Measurements from ENCODE around the gene VAV3.

The VAV3 gene

GRCh38 chr1:107840725-107841124 lies 124.3 kb downstream of the VAV3 start:
- DNase-seq (ENCODE audit: low read depth, low spot score), result no peak

GRCh38 chr1:107838056-107838455 lies 126.9 kb downstream of the VAV3 start:
- DNase-seq (ENCODE audit: low read depth, low spot score), result no peak

- no peak for DNase-seq (ENCODE audit: low read depth, low spot score)
Observed at GRCh38 chr1:107835151-107835670, 129.8 kb downstream of the VAV3 start.

GRCh38 chr1:107833061-107833460 lies 131.9 kb downstream of the VAV3 start:
- DNase-seq (ENCODE audit: low read depth, low spot score), result no peak

DNA sequence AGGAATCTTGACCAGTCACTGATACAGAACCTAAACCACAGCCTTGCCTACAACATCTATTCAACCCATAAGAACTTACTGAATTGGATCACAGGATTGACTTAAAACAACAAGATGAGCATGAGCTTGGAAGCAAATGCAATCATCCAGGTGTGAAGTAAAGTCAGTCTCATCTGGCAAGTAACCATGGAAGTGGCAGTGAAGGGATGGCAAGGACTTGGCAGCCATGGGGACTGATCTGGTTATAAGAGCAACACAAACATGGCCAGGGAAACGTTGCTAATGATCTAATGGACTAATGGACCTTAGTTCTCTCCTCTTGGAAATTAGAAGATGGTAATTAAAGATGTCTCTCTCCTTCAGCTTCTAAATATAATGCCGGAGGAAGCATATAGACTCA lies 133.1 kb downstream of the VAV3 start:
- no peak for DNase-seq (ENCODE audit: low read depth, low spot score)

- DNase-seq (ENCODE audit: low read depth, low spot score), result no peak
Observed at GRCh38 chr1:107830526-107830925, 134.5 kb downstream of the VAV3 start.

DNA sequence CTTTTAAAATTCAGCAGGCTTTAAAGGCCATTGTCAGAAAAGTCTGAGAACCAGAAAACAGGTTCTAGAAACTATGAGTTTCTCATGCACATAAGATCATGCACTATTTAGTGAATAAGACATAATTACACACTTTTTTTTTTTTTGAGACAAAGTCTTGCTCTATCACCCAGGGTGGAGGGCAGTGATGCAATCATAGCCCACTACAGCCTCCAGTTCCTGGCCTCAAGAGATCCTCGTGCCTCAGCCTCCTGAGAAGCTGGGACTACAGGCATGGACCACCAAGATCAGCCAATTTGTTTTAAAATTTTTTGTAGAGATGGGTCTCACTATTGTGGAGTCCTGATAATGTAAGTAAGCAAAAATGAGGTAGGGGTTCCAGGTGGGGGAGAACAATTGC lies 134.9 kb downstream of the VAV3 start:
- no peak for DNase-seq (ENCODE audit: low read depth, low spot score)

- DNase-seq (ENCODE audit: low read depth, low spot score), result no peak
Observed at GRCh38 chr1:107829036-107829770, 135.8 kb downstream of the VAV3 start.

DNA sequence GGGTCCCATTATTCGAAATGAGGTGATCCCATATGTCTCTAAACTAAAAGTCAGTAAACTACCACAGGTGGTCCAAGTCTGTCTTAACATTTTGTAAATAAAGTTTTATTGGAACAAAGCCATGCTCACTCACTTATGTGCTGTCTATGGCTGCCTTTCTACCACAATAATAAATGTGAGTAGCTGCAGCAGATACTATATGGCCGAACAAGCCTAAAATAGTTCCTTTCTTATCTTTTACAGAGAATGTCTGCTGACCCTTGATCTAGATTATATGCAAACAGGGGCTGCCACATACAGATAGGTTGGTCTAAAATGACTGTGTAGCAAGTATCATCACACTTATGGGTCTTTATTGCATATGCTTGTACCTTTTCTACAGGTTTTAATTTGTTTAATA lies 140.0 kb downstream of the VAV3 start:
- no peak for DNase-seq (ENCODE audit: low read depth, low spot score)

DNA sequence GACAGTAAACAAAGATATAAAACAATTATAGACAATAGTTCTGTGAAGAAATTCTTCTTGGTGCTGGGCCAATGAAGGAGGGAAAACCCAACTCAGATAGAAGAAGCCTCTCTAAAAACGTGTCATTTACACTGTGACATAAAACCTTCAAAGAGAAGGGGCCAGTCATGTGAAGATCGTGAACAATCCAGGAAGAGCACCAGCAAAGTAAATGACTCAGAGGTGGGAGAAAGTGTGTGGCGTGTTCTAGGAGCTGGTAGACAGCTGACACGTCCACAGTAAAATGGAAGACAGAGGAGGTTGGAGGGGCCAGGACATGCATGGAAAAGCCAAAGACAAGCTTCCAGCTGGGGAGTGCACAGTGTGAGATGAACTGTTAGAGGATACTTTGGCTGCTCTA lies 143.6 kb downstream of the VAV3 start:
- no peak for DNase-seq (ENCODE audit: low read depth, low spot score)

DNA sequence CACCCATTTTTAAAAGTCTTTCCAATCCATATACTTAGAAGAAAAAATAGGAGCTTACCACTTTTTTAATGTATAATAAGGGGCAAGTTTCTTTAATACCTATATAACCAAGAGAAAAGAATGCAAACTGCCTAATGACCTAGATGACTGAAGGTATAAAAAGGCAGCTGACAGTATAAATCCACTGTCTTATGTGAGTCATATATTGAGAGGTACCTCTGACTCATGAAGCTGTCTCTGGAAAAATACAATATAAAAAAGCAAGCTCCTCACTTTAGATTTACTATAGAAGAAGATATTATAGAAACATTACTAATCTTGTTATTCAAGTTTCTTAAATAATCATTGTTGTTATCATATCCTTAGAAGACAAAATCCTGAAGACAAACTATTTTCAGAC lies 144.2 kb downstream of the VAV3 start:
- DNase-seq (ENCODE audit: low read depth, low spot score), result no peak

DNA sequence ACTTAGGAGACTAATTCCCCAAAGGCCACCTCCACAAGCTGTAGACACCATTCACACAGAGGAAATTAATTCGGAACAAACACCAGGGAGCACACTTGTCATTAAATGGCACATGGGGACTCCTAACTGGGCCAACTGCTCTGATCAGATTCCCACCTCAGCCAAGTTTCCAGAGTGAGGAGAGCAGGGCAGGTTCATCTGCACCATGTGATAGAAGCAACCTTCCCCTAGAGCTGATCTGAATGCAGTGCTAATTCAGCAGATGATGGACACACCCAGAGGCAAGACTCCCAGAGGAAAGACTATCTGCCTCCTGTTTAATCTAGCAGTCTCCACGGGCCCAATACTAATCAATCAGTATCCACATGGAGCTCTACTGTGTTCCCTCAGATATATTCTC lies 147.0 kb downstream of the VAV3 start:
- DNase-seq (ENCODE audit: low read depth, low spot score), result no peak

DNA sequence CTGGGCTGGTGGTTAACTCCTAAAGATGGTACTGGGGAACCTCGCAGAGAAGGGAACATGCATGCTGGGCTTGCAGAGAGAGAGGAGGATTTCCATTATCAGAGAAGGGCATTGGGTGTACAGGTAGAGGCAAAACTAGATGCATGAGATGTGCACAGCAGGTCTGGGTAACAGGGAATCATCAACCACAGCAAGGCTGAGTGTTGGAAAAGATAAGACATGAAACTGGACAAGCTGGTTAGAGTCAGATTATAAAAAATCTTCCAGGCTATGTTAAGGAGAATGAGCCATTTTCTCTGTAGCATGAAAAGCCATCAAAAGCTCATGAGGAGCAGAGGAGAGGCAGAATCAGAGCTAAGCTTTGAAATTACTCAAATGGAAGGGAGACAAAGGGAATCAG lies 147.8 kb downstream of the VAV3 start:
- no peak for DNase-seq (ENCODE audit: low read depth, low spot score)

DNA sequence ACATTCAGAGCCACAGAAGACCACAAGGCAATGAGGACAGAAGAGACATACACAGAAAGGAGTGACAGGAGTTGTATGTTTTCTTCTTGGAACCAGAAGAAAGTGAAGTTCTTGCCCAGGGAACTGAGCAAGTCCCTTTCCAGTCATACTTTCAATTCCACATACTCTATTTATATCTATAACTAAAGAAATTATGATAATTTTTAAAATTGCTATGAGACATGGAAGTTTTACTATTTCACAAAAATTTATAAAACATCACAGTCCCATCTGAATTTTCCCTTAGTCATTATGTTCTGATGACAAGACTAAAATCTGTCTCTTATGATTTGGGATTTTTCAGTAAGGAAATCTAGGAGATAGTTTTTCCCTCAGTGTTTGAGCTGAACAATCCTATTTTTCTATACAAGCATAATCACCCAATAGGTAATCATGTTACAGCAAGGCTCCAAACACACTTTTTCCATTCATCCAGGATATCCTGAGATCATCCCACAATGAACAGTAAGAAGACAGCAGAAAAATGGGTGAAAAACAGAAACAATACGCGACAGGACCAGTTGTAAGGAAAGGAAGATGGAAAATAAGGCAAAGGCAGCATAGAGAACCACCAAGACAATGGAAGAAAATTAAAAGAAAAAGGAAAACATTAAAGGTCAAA lies 154.6 kb downstream of the VAV3 start:
- no peak for DNase-seq (ENCODE audit: low read depth, low spot score)

DNA sequence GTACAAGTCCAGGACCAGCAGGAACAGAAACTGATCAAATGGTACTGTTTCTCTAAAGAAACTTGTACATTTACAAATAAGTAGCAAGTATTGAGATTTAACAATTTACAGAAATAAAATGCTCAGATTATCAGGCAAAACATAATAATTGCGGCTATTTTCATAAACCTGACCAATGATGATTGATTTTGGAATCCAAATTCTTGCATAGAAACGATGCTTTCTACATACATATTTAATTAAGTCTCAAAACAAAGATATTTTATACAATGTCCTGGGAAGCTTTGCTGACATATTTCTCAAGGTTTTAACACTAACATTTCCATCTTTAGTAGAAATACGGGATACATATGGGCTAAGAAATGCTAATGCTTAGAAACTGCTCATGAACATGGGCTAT lies 157.1 kb downstream of the VAV3 start:
- no peak for DNase-seq (ENCODE audit: low read depth, low spot score)

- no peak for DNase-seq (ENCODE audit: low read depth, low spot score)
Observed at GRCh38 chr1:107807405-107807804, 157.6 kb downstream of the VAV3 start.

DNA sequence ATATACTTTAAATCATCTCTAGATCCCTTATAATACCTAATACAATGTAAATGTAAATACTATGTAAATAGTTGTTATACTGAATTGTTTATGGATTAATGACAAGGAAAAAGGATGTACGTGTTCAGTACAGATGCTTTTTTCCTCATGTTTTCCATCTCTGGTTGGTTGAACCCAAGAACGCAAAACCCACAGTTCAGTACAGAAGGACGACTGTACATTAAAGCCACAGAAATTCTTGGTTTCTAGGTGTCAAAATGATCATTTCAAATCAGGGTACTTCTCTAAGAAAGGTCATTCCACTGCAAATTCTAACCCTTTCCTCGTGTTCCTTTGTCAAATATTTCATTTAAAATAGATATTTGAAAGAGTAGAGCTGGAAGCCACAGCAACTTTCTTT lies 158.1 kb downstream of the VAV3 start:
- DNase-seq (ENCODE audit: low read depth, low spot score), result no peak

DNA sequence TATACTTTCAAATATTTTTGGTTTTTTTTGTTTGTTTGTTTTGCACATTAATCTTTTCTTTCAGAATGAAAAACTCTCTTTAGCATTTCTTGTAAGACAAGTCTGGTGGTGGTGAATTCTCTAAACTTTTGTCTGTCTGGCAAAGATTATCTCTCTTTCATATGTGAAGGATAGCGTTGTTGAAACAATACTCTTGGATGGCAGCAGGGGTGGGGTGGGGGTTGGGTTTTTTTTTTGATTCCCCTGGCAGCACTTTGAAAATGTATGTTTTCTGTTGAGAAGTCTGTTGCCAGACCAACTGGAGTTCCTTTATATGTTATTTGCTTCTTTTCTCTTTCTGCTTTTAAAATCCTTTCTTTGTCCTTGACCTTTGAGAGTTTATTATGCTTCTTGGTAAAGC lies 160.2 kb downstream of the VAV3 start:
- no peak for DNase-seq (ENCODE audit: low read depth, low spot score)

- DNase-seq (ENCODE audit: low read depth, low spot score), result no peak
Observed at GRCh38 chr1:107804134-107804533, 160.8 kb downstream of the VAV3 start.

GRCh38 chr1:107803579-107803978 lies 161.4 kb downstream of the VAV3 start:
- DNase-seq (ENCODE audit: low read depth, low spot score), result no peak

DNA sequence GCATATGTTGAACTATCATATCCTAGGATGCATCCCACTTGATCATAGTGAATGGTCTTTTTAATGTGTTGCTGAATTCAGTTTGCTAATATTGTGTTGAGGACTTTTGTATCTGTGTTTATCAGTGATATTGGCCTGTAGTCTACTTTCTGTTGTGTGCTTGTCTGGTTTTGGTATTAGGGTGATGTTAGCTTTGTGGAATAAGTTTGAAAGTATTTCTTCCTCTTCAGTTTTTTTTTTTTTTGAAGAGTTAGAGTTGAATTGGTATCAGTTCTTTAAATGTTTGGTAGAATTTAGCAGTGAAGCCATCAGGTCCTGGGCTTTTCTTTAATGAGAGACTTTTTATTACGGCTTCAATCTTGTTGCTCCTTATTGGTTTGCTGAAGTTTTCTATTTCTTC lies 162.3 kb downstream of the VAV3 start:
- DNase-seq (ENCODE audit: low read depth, low spot score), result no peak

DNA sequence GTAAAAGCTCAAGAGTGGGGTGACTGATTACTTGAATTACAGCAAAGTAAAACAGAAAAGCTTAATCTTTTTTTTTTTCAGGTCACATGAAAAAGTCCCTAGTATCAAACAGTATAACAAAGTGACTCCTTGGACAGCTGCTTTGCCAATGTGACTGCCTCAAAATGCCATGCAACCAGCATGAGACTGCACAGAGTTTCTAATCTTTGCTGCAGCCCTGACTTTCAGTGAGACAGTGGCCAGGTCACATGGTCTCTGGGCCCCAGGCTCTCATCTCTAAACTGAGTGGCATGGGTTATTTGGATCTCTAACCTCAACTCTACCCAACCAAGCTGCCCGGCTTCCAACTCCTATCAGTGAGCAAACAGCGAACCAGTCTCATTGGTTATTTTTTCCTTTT lies 169.0 kb downstream of the VAV3 start:
- DNase-seq (ENCODE audit: low read depth, low spot score), result no peak

- DNase-seq (ENCODE audit: low read depth, low spot score), result no peak
Observed at GRCh38 chr1:107795441-107795840, 169.5 kb downstream of the VAV3 start.
